ENCODE results near the gene RTN4R. TPM values are rescaled to one million over a fixed set of nuclear protein-coding genes. Genes with fewer than 3 reads are reported as not detected.
A peak's percentile ranks its signal among the peaks of the same experiment; 100 is the strongest.
"Not testable (repeated sequence)": the region's sequence is repeated elsewhere in the genome, so short reads cannot be mapped to it uniquely, and the experiment has no call there.

RTN4R gene
- total RNA-seq (ENCODE audit: insufficient read depth, low replicate concordance) = 1.4 TPM

- DNase-seq (ENCODE audit: low spot score) = peak; percentile 40
These were observed at the start of gene RTN4R for GRCh38 chr22:20268279-20269012. Gene RTN4R (minus strand): TSS chr22:20268318. CDS start chr22:20268092, 226 bp downstream.

GRCh38 chr22:20317402-20318042 lies 49.4 kb upstream of the RTN4R start:
- DNase-seq (ENCODE audit: low spot score) = peak; percentile 0

- DNase-seq (ENCODE audit: low spot score) = no peak
These were observed 48.8 kb upstream of the RTN4R start for GRCh38 chr22:20316844-20317401.

GRCh38 chr22:20316217-20316843 lies 48.2 kb upstream of the RTN4R start:
- no peak for DNase-seq (ENCODE audit: low spot score)

- DNase-seq (ENCODE audit: low spot score) = no peak
These were observed 47.5 kb upstream of the RTN4R start for GRCh38 chr22:20315337-20316216.

GRCh38 chr22:20314741-20315336 lies 46.7 kb upstream of the RTN4R start:
- DNase-seq (ENCODE audit: low spot score) = not testable (repeated sequence)

GRCh38 chr22:20314206-20314605 lies 46.1 kb upstream of the RTN4R start:
- not testable (repeated sequence) for DNase-seq (ENCODE audit: low spot score)

- not testable (repeated sequence) for DNase-seq (ENCODE audit: low spot score)
These were observed 45.4 kb upstream of the RTN4R start for GRCh38 chr22:20313306-20314077.

- no peak for DNase-seq (ENCODE audit: low spot score)
These were observed 44.5 kb upstream of the RTN4R start for GRCh38 chr22:20312396-20313191.

- DNase-seq (ENCODE audit: low spot score) = not testable (repeated sequence)
These were observed 43.3 kb upstream of the RTN4R start for GRCh38 chr22:20311249-20312062.

GRCh38 chr22:20310773-20311172 lies 42.7 kb upstream of the RTN4R start:
- not testable (repeated sequence) for DNase-seq (ENCODE audit: low spot score)

- DNase-seq (ENCODE audit: low spot score) = not testable (repeated sequence)
These were observed 42.1 kb upstream of the RTN4R start for GRCh38 chr22:20310180-20310579.

- DNase-seq (ENCODE audit: low spot score) = peak; percentile 45
These were observed 40.9 kb upstream of the RTN4R start for GRCh38 chr22:20308806-20309650.

- not testable (repeated sequence) for DNase-seq (ENCODE audit: low spot score)
These were observed 39.6 kb upstream of the RTN4R start for GRCh38 chr22:20307448-20308447.

- DNase-seq (ENCODE audit: low spot score) = not testable (repeated sequence)
These were observed 38.7 kb upstream of the RTN4R start for GRCh38 chr22:20306646-20307447.

All from umbilical cord (tissue), 2 donors.